ENCODE results near the gene ERCC3.

- TF ChIP-seq EZH2 (IDR thresholded peaks at IDR 0.05) (no peak), CTCF (IDR thresholded peaks at IDR 0.05) (no peak), EZH2phosphoT487 (IDR thresholded peaks at IDR 0.05) (no peak)
Observed at GRCh38 chr2:127216095-127216494, 77.8 kb downstream of the ERCC3 start.
